ENCODE data around the gene MEA1.

DNA sequence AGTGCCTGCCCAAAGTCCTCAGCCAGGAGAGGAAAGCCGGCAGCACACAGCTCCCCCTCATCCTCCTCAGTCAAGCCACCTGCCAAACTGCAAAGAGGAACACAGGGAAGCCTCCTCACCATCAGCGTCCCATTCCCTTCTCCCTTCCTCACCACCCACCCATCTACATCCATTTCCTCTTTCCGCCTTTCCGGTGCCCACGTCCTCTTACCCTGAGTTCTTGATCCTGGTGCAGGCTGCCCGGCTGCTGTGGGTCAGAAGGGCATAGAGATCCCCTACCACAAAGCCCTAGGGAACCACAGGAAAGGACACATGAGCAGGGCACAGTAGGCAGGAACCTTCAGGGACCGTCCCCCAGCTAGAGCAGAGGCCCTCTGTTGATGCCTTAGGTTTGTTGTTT is 47.2 kb downstream of the MEA1 start:
- TF ChIP-seq CTCF (conservative IDR thresholded peaks at IDR 0.05; ENCODE audit: low read depth, low read length) (no peak), USF2 (IDR thresholded peaks at IDR 0.05; ENCODE audit: low read depth, low read length) (no peak), RCOR1 (IDR thresholded peaks at IDR 0.05; ENCODE audit: insufficient replicate concordance, low read length) (no peak), SMC3 (IDR thresholded peaks at IDR 0.05; ENCODE audit: low read depth, low read length) (no peak), POLR2A (IDR thresholded peaks at IDR 0.05; ENCODE audit: low read depth, low read length) (no peak), MAFK (IDR thresholded peaks at IDR 0.05; ENCODE audit: low read depth, low read length) (no peak), FOS (IDR thresholded peaks at IDR 0.05; ENCODE audit: low read depth, low read length) (no peak), RAD21 (IDR thresholded peaks at IDR 0.05; ENCODE audit: low read length) (no peak), CHD1 (IDR thresholded peaks at IDR 0.05; ENCODE audit: low read depth, low read length) (no peak), ELK1 (IDR thresholded peaks at IDR 0.05; ENCODE audit: borderline replicate concordance, low read depth, low read length) (no peak), RFX5 (IDR thresholded peaks at IDR 0.05; ENCODE audit: low read depth, low read length) (no peak), MAZ (IDR thresholded peaks at IDR 0.05; ENCODE audit: borderline replicate concordance, low read depth, low read length) (no peak)

Measured in IMR-90 (cell line).